Loucy (cell line): Measurements from ENCODE around the gene FBRSL1.

Source experiments
- H2AFZ ChIP-seq: fragments of 200-600 bp; sonication (generic); 2 replicates; pipeline ENCODE4 v1.6.0; 2016; ENCODE audit warnings: antibody characterized with exemption, mild to moderate bottlenecking, low read length, moderate library complexity
- H3F3A ChIP-seq: fragments of 200-600 bp; 2 replicates; pipeline ENCODE4 v1.6.0; 2016; ENCODE audit warnings: antibody characterized with exemption, low read depth, mild to moderate bottlenecking
- H3K27me3 ChIP-seq: fragments of 200-600 bp; sonication (generic); 2 replicates; pipeline ENCODE4 v1.6.1; 2014; ENCODE audit warnings: low read length, mild to moderate bottlenecking; ENCODE audit not compliant: insufficient read depth, poor library complexity, severe bottlenecking
- H3K36me3 ChIP-seq: fragments of 200-600 bp; sonication (generic); 2 replicates; pipeline ENCODE4 v1.6.1; 2016; ENCODE audit warnings: low read length; ENCODE audit not compliant: insufficient read depth
- H3K4me1 ChIP-seq: fragments of 200-600 bp; sonication (generic); 2 replicates; pipeline ENCODE4 v1.5.1; 2014; ENCODE audit warnings: low read length, mild to moderate bottlenecking; ENCODE audit not compliant: insufficient read depth, poor library complexity, severe bottlenecking
- H3K4me2 ChIP-seq: fragments of 200-600 bp; sonication (generic); 2 replicates; pipeline ENCODE4 v1.6.0; 2014; ENCODE audit warnings: antibody characterized with exemption, low read length, low read depth, mild to moderate bottlenecking; ENCODE audit not compliant: poor library complexity, severe bottlenecking
- H3K4me3 ChIP-seq: fragments of 200-600 bp; sonication (generic); 2 replicates; pipeline ENCODE4 v1.5.1; 2014; ENCODE audit warnings: low read length, mild to moderate bottlenecking, mixed read lengths; ENCODE audit not compliant: poor library complexity, severe bottlenecking
- H3K79me2 ChIP-seq: fragments of 200-600 bp; sonication (generic); 2 replicates; pipeline ENCODE4 v1.6.1; 2014; ENCODE audit warnings: low read length; ENCODE audit not compliant: insufficient read depth
- H3K9ac ChIP-seq: fragments of 200-600 bp; sonication (generic); 2 replicates; pipeline ENCODE4 v1.6.0; 2014; ENCODE audit warnings: mild to moderate bottlenecking, low read depth, low read length, moderate library complexity; ENCODE audit not compliant: poor library complexity, severe bottlenecking
- H3K9me2 ChIP-seq: fragments of 200-600 bp; sonication (generic); replicated peaks from 2 replicates; pipeline ENCODE4 v1.6.1; 2016; ENCODE audit warnings: low read depth, low read length, mixed read lengths
- H3K9me3 ChIP-seq: fragments of 200-600 bp; sonication (generic); 2 replicates; pipeline ENCODE4 v1.6.1; 2014; ENCODE audit warnings: mild to moderate bottlenecking, antibody characterized with exemption, low read length, low read depth; ENCODE audit not compliant: insufficient read depth
- H4K20me1 ChIP-seq: fragments of 200-600 bp; sonication (generic); 2 replicates; pipeline ENCODE4 v1.6.0; 2014; ENCODE audit warnings: antibody characterized with exemption, low read length, mild to moderate bottlenecking; ENCODE audit not compliant: insufficient read depth, poor library complexity, severe bottlenecking
- EZH2phosphoT487 ChIP-seq: fragments of 200-600 bp; IDR thresholded peaks from 2 replicates; pipeline ENCODE4 v1.6.1; 2018; ENCODE audit warnings: antibody characterized with exemption, mild to moderate bottlenecking, moderate library complexity, borderline replicate concordance
- TF ChIP-seq, protein P1 (sequence below): fragments of 200-600 bp; sonication (generic); conservative IDR thresholded peaks from 2 replicates; pipeline ENCODE4 v1.5.1; 2014; ENCODE audit warnings: mild to moderate bottlenecking, antibody characterized with exemption, low read length

The FBRSL1 gene

DNA sequence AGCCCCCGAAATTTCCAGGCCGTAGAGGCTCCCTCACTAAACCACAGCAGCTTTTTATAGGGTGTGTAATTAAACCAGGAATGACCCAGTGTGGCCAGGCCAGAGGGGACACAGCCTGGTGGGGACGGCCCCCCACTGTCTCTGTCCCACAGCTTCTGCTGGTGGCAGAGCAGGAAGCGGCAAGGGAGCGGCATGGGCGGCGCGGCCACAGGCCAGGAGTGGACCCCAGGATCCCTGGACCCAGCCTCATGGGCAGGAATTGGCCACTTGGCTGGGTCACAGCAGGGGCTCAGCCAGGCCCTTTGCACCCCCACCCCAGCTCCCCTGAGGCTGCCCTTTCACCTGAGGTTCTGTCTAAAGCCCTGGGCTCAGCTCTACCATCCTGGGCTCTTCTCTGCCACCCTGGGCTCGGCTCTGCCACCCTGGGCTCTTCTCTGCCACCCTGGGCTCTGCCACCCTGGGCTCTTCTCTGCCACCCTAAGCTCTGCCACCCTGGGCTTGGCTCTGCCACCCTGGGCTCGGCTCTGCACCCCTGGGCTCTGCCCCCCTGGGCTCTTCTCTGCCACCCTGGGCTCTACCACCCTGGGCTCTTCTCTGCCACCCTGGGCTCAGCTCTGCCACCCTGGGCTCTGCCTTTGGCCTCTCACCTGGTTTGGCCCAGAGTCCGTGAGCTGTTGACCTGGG lies 39.3 kb downstream of the FBRSL1 start:
- H3K4me2 ChIP-seq, result no peak overlapping the region
- H2AFZ ChIP-seq, result no peak overlapping the region
- H4K20me1 ChIP-seq, result peaks cover 2% of the 10 kb centered on the region
- peaks cover 8% of the 10 kb centered on the region for H3K4me1 ChIP-seq
- no peak overlapping the region for H3K9ac ChIP-seq
- no peaks in the 10 kb centered on the region for H3K9me3 ChIP-seq
- peaks cover under 1% of the 10 kb centered on the region; the same call in 1 of the 2 replicates for H3K79me2 ChIP-seq
- no peaks in the 10 kb centered on the region for H3F3A ChIP-seq
- H3K9me2 ChIP-seq, result no peaks in the 10 kb centered on the region
- peaks cover 3% of the 10 kb centered on the region; the same call in 1 of the 2 replicates for H3K36me3 ChIP-seq
- TF ChIP-seq EZH2phosphoT487, result no peak
- TF ChIP-seq, protein P1, sequence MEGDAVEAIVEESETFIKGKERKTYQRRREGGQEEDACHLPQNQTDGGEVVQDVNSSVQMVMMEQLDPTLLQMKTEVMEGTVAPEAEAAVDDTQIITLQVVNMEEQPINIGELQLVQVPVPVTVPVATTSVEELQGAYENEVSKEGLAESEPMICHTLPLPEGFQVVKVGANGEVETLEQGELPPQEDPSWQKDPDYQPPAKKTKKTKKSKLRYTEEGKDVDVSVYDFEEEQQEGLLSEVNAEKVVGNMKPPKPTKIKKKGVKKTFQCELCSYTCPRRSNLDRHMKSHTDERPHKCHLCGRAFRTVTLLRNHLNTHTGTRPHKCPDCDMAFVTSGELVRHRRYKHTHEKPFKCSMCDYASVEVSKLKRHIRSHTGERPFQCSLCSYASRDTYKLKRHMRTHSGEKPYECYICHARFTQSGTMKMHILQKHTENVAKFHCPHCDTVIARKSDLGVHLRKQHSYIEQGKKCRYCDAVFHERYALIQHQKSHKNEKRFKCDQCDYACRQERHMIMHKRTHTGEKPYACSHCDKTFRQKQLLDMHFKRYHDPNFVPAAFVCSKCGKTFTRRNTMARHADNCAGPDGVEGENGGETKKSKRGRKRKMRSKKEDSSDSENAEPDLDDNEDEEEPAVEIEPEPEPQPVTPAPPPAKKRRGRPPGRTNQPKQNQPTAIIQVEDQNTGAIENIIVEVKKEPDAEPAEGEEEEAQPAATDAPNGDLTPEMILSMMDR, result no peak
- H3K27me3 ChIP-seq, result no peaks in the 10 kb centered on the region
- H3K4me3 ChIP-seq, result no peak overlapping the region

DNA sequence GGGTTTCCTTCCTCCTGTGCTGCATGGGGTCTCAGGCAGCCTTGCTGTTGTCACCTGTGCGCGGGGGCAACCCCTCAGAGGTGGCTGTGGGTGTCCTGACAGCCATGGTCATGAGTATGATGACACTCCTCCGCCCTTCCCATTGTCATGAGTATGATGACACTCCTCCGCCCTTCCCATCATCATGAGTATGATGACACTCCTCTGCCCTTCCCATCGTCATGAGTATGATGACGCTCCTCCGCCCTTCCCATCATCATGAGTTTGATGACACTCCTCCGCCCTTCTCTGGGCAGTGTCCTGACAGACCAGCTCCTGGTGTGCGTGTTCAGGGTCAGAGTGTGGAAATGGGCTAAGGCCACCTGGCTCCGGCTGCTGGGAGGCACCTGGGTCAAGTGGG lies 40.0 kb downstream of the FBRSL1 start:
- H3K36me3 ChIP-seq, result peaks cover 3% of the 10 kb centered on the region; the same call in 1 of the 2 replicates
- no peak overlapping the region for H2AFZ ChIP-seq
- H3K79me2 ChIP-seq, result no peaks in the 10 kb centered on the region
- H3K9me3 ChIP-seq, result no peaks in the 10 kb centered on the region
- no peak overlapping the region for H3K9ac ChIP-seq
- no peaks in the 10 kb centered on the region for H3K9me2 ChIP-seq
- H4K20me1 ChIP-seq, result no peaks in the 10 kb centered on the region
- H3K27me3 ChIP-seq, result no peaks in the 10 kb centered on the region
- peaks cover 8% of the 10 kb centered on the region for H3K4me1 ChIP-seq
- H3K4me2 ChIP-seq, result peak overlapping the region; percentile 32
- H3F3A ChIP-seq, result no peaks in the 10 kb centered on the region
- no peak for TF ChIP-seq EZH2phosphoT487
- TF ChIP-seq, protein P1, result no peak
- no peak overlapping the region for H3K4me3 ChIP-seq

DNA sequence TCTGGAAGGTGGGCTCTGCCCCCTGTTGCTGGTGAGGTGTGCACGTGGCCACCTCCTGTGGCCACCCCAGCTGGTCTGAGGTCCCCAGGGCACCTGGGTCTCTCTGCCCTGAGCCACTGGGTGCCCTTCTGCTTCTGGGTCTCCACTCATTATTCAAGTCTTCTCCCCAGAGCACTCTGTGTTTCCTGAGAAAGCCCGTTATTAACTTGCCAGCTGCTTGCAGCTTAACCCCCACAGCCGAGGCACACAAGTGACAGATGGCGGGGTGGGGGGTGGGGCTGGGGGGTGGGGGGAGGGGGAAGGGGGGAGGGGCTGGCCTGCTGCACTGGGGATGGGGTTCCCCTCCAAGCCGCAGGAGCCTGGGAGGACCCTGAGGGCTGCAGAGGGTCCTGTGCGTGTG lies 40.5 kb downstream of the FBRSL1 start:
- no peak overlapping the region for H3K9ac ChIP-seq
- peak overlapping the region; percentile 32 for H3K4me2 ChIP-seq
- no peaks in the 10 kb centered on the region for H3K79me2 ChIP-seq
- H3K36me3 ChIP-seq, result peaks cover 3% of the 10 kb centered on the region; the same call in 1 of the 2 replicates
- H3K4me1 ChIP-seq, result peaks cover 8% of the 10 kb centered on the region
- H3K27me3 ChIP-seq, result no peaks in the 10 kb centered on the region
- no peaks in the 10 kb centered on the region for H3F3A ChIP-seq
- no peaks in the 10 kb centered on the region for H3K9me2 ChIP-seq
- no peaks in the 10 kb centered on the region for H3K9me3 ChIP-seq
- no peak overlapping the region for H2AFZ ChIP-seq
- no peak for TF ChIP-seq EZH2phosphoT487
- TF ChIP-seq, protein P1, result no peak
- no peaks in the 10 kb centered on the region for H4K20me1 ChIP-seq
- H3K4me3 ChIP-seq, result no peak overlapping the region
